Measurements from ENCODE around the gene RDH16.
"Not testable (repeated sequence)": the region's sequence is repeated elsewhere in the genome, so short reads cannot be mapped to it uniquely, and the experiment has no call there.

RDH16 gene

DNA sequence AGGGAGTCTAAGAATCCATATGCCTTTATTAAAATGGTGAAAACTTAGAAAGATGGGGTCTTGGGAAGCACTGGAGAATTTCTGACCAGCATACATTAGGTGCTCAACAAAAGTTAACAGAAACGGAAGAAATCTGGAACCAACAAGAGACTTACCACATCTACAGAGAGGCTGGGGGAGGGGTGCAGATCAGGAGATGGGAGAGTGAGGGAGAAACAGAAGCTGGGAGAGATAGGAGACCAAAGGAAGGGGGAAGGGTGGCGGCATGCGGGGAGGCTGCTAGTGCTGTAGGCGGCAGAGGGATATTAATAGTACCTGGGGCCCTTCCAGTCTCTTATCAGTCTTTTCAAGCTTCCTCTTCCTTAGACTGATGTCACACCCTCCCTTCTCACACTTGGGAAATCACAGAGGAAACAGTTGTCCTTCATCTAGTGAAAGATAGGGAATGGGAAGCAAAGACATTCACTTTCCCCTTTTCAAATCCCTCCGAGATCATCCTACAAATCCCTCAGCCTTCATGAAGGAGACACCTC lies 30.9 kb upstream of the RDH16 start:
- no peak for DNase-seq

DNA sequence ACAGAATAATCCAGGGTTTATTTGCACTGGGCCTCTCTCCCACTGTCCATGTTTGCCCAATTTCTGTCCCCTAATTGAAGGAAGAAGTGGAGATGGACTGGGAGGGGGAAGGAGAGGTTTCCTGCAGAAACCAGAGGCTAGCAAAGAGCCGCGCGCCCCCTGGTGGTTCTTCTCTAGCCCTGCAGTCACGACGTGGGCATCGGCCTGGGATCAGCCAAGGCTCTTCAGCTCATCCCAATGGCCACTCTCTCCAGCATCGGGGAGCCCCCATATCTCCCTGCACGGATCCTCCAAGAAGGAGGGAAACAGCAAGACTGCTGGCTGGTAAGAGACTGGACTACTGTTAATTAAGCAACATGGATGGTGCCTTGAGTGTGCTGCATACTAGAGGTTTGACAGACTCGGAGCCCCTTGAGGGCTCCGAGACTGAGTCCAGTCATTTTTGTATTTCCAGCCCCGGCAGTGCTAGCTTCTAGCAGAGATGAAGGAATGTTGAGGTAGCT lies 30.2 kb upstream of the RDH16 start:
- DNase-seq: peak; percentile 77

DNA sequence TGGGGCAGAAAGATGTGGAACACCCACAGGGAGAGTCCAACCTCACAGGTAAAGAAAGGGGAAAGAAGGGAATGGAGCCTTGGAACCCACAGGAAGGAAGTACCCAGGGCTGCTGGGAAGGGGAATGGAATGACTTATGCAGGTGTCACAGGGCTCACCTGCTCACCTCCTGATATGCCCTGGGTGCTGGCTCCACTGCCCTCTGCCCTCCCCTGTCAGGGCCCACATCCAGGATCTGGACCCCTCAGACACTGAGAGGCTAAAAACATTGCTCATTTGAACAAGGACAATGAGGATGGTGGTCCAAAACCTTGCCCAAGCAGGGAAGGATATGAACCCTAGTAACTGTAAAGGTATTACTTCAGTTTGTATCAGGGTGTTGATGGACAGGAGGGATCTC lies 29.6 kb upstream of the RDH16 start:
- DNase-seq: no peak

DNA sequence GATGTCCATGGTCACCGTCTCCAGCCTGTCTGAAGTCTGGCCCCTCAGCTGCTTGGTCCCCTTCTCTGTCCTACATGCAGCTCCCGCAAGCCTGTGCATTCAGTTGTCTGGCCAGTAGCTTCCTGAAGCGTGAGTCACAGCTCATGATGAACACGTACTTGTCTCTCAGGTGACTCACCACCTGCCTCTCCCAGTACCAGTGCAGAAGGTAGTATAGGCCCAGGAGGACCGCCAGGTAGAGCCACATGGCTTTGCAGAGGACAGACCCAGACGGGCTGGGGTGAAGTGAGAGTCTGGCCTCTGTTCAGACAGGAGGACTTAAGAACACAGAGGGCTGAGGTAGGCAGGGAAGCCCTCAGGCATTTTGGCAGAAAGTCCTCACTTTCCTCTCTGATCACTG lies 28.3 kb upstream of the RDH16 start:
- not testable (repeated sequence) for DNase-seq

DNA sequence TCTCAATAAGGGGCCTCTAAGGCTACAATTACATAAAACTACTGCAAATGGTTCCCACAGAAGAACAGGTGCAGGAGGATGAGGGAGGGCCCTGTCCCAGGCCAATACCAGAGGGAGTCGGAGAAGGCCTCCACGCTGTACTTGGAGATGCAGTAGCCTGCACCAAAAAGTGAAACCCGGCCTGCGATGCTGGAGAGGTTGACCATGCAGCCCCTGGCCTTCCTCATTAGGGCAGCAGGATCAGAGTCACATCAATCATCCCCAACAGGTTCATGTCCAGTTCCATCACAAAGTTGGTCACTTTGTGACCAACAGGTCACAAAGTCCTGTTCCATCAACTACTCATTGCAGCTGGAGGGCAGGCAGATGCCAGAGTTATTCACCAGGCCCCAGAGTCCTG lies 26.0 kb upstream of the RDH16 start:
- DNase-seq: no peak

DNA sequence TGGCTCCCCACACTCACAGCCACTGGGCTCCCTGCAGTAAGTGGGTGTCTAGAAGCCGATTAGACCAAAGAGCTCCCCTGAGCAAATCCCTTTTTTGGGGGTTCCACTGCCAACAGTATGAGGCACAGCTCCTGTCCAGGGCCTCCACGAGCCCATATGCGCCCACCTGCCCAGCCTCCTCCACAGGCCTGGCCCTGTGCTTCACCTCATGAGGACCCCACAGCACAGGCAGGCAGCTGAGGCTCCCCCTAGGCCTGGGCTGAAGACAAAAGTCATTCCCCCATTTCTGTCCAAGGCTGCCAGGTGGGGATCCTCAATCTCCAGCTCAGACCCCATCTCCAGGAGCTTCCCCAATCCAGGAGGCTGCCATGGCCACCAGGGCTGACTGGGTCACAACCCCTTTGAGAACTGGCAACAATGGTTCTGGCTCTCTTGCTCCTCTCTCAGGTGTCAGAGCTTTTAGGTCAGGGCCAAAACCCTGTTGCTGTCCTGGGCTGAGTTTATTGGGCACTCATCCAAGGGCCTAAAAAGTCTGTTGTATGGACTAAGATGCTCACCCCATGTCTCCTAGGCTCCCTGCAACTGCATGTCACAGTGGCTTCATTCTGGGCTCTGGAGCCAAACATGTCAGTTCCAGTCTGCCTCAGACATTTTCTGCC lies 25.3 kb upstream of the RDH16 start:
- not testable (repeated sequence) for DNase-seq

DNA sequence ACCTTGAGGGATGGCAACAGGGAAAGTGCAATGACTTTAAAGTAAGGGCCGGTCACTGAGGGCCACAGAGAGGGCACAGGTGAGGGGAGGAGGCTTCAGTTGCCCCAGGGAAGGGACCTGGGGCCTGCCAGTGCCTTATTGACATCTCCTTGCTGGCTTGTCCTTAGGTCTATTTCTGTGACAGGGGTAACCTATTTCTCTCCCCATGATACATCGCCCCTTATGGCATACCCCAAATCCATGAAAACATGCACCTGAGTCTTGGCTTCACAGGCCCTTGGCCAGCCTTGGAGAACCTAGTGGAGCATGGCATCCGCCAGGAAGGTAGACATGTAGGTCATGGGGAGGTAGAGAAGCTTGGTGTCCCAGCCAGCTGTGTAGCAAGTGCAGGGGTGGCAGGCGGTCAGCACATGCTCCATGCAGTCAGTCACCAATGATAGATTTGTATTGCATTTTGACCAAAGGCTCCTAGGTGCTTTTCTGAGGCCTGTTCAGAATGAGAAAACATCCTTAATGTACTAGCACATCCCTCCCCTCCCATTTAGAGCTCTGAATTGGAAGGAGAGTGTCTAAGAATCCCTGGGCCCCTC lies 23.6 kb upstream of the RDH16 start:
- DNase-seq: no peak

DNA sequence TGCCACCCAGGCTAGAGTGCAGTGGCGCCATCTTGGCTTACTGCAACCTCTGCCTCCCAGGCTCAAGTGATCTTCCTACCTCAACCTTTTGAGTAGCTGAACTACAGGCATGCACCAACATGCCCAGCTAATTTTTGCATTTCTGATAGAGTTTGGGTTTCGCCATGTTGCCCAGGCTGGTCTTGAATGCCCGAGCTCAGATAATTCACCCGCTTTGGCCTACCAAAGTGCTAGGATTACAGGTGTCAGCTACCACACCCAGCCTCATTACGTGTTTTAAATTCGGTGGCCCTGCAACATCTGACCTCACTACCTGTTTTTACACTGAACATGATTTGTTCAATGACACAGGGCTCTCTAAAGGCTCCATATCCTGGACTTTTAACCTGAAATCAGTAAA lies 22.9 kb upstream of the RDH16 start:
- no peak for DNase-seq

DNA sequence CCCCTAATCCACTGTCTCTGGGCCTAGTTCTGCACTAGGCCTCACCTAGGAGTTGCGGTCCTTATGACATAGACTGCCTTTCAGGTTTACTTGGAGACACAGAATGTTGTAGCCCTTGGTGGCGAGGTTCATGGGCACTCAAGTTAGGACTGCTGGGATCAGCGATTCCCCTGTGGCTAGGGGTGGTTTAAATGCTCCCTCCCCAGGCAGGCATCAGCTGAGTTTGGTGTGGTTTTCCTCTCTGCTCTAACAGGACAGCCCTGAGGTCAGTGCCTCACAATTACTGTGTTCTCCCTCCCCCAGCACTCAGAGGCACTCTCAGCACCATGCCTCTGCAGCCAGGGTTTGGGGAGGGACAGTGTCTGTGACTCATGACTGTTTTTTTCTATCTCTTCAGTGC lies 22.2 kb upstream of the RDH16 start:
- no peak for DNase-seq

DNA sequence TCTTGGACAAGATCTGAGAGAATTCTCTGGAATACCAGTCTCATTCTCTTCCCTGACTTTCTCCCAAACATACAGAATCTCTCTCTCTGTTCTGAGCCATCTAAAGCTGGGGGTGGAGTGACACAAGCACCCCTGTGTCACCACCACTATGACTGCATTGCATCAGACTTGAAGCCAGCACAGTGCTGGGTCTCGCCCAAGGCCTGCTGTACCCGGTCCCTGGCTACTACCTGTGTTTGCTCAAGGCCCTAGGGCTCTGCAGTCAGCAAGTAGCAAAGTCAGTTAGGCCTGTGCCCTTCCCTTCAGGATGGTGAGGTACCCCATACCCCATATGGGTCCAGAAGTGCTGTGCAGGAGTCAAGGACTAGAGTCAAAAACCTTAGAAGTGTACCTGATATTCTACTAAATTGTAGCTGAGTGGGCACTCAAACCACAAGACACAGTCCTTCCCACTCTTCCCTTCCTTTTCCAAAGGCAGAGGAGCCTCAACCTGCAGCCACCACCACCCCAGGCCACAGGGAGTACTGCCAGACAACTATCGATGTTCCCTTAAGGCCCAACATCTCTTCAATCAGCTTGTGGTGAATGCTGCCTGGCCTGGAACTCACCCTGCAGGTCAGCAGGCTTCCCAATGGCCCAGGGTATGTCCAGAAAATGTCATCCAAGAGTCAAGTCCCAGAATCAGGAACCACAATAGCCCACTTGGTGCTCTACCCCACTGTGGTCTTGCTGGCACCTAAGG lies 21.2 kb upstream of the RDH16 start:
- DNase-seq: no peak

DNA sequence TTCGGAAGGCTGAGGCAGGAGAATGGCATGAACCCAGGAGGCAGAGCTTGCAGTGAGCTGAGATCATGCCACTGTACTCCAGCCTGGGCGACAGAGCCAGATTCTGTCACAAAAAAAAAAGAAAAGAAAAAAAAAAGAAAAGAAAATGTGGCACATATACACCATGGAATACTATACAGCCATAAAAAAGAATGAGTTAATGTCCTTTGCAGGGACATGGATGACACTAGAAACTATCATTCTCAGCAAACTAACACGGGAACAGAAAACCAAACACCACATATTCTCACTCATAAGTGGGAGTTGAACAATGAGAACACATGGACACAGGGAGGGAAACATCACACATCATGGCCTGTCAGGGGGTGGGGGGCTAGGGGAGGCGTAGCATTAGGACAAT lies 20.0 kb upstream of the RDH16 start:
- not testable (repeated sequence) for DNase-seq

DNA sequence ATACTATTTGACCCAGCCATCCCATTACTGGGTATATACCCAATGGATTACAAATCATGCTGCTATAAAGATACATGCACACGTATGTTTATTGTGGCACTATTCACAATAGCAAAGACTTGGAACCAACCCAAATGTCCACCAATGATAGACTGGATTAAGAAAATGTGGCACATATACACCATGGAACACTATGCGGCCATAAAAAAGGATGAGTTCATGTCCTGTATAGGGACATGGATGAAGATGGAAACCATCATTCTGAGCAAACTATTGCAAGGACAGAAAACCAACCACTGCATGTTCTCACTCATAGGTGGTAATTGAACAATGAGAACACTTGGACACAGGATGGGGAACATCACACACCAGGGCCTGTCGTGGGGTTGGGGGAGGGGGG lies 16.8 kb upstream of the RDH16 start:
- DNase-seq: not testable (repeated sequence)

DNA sequence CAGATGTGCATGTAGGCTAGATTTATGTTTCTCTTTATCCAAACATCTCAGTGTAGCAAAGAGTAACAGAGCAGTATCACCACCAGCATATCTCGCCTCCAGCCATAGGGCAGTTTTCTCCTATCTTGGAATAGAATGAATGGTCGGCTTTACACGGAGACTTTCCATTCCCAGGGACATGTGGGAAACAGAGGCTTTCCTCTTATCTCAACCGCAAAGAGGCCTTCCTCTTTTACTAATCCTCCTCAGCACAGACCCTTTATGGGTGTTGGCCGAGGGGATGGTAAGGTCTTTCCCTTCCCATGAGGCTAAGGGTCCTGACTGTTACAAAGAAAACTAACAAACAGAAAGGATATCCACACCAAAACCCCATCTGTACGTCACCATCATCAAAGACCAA lies 11.5 kb upstream of the RDH16 start:
- not testable (repeated sequence) for DNase-seq

DNA sequence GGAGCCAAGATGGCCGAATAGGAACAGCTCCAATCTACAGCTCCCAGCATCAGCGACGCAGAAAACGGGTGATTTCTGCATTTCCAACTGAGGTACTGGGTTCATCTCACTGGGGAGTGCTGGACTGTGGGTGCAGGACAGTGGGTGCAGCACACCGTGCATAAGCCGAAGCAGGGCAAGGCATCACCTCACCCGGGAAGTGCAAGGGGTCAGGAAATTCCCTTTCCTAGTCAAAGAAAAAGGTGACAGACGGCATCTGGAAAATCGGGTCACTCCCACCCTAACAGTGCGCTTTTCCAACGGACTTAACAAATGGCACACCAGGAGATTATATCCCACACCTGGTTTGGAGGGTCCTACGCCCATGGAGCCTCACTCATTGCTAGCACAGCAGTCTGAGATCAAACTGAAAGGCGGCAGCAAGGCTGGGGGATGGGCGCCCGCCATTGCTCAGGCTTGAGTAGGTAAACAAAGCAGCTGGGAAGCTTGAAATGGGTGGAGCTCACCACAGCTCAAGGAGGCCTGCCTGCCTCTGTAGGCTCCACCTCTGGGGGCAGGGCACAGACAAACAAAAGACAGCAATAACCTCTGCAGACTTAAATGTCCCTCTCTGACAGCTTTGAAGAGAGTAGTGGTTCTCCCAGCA lies 8.7 kb upstream of the RDH16 start:
- not testable (repeated sequence) for DNase-seq

DNA sequence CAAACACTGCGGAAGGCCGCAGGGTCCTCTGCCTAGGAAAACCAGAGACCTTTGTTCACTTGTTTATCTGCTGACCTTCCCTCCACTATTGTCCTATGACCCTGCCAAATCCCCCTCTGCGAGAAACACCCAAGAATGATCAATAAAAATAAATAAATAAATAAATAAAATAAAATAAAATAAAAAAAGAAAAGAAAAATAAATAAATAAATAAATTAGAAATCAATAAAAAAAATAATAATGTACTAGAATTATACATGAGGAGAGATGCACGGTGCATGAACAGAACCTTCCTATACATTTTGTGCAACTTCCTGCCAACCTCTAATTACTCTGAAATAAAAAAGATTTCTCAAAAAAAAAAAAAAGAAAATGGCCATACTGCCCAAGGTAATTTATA lies 7.7 kb upstream of the RDH16 start:
- DNase-seq: not testable (repeated sequence)

DNA sequence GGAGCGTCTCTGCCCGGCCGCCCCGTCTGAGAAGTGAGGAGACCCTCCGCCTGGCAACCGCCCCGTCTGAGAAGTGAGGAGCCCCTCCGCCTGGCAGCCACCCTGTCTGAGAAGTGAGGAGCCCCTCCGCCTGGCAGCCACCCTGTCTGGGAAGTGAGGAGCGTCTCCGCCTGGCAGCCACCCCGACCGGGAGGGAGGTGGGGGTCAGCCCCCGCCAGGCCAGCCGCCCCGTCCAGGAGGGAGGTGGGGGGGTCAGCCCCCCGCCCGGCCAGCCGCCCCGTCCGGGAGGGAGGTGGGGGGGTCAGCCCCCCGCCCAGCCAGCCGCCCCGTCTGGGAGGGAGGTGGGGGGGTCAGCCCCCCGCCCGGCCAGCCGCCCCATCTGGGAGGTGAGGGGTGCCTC lies 6.1 kb upstream of the RDH16 start:
- not testable (repeated sequence) for DNase-seq

DNA sequence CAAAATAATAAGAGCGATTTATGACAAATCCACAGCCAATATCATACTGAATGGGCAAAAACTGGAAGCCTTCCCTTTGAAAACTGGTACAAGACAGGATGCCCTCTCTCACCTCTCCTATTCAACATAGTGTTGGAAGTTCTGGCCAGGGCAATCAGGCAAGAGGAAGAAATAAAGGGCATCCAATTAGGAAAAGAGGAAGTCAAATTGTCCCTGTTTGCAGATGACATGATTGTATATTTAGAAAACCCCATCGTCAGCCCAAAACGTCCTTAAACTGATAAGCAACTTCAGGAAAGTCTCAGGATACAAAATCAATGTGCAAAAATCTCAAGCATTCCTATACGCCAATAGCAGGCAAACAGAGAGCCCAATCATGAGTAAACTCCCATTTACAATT lies 4.8 kb upstream of the RDH16 start:
- DNase-seq: not testable (repeated sequence)

DNA sequence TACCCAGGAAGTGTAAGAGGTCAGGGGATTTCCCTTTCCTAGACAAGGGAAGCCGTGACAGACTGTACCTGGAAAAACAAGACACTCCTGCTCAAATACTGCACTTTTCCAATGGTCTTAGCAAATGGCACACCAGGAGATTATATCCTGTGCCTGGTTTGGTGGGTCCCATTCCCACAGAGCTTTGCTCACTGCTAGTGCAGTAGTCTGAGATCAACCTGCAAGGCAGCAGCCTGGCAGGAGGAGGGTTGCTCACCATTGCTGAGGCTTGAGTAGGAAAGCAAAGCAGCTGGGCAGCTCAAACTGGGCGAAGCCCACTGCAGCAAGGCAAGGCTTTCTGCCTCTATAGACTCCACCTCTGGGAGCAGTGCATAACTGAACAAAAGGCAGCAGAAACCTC lies 1.0 kb upstream of the RDH16 start:
- DNase-seq: no peak

DNA sequence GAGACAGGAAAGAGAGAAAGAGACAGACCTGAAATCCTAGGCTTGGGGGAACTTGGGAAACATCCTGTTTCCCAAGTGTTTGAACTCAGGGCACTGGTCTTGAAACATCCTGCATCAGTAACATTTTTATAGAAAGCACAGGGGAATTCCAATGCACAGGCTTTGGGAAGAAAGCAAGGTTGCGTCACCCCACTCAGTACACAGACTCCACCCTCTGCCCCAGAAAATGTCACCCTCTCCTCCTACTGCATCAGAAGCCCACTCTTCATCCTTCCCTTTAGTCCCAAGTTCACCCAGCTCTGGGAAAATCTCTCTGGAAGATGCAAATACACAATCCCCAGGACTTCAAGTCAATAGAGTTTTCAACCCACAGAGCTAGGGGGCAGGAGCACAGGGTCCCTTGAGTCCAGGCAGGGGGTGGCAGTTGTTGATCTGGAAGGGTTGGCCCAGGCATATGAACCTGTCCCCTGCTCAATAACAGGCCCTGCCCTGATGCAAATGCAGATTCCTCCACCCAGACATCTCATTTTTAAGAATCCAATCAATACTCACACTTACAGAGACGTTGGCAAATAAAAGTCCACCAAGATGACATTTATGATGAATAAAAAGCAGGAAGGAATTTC lies 1.7 kb downstream of the RDH16 start:
- DNase-seq: no peak

DNA sequence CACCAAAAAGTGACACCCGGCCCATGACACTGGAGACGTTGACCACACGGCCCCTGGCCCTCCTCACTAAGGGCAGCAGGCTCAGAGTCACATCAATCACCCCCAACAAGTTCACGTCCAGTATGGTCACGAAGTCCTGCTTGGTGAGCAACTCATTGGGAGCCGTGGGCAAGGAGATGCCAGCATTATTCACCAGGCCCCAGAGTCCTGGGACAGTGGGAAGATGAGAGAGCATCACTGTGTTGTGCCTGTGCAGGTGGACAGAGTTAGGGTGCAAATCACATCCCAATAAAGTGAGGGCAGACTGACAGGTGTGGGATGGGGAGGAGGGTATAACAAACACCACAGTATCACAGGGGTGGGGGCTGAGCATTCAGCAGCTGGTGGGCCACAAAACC lies 2.5 kb downstream of the RDH16 start:
- DNase-seq: no peak

DNA sequence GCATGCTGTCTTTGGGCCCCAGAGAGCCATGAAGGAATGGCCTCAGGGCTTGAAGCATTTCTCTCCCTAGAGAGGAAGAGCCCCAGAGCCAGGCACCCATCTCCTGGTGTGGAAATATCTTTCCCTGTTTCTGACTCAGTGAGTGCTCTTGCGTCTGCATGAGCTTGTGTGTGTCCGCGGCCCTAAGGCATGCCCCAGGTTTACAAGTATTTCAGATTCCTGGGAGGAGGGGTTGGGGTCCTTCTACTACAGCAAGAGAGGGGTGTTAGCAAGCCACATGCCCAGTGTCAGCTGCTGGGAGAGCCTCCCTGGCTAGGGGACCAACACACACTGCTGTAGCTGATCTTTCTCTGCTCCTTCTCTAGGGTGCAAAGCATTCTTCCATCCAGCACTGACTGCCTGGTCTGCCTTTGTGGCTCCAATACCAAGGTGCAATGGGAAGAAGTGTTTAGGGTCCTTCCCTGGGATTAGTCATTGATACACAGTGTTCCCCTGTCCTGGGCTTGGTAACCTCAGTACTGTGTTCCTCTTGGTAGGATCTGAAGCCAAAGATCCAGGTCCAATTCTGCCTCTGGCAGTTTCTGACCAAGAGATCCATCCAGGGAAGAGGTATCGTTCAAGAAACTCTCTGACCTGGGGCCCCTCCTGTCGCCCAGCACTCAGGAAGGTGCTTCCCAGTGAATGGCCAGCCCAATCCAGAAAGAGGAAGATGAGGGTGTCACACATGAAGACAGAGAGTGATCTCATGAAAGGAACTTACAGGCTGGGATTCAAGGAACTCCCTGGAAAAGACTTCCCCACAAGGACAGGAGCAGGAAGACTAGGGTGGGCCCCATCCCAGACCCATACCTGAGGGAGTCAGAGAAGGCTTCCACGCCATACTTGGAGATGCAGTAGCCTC lies 3.1 kb downstream of the RDH16 start:
- no peak for DNase-seq

DNA sequence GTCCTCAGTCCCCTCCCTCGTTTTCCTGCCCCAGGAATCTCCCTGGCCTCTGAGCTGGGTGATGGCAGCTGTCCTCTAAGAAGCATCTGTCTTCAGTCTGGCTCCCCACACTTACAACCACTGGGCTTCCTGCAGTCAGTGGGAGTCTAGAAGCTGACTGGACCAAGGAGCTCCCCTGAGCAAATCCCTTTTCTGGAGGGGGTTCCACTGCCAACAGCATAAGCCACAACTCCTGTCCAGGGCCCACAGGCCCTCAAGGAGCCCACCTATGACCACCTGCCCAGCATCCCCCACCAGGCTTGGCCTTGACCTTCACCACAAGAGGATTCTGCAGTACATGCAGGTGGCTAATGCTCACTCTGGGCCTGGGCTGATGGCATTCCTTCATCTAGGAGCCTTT lies 4.1 kb downstream of the RDH16 start:
- DNase-seq: no peak
